NOMO-1 treated with DMSO at 0.1 percent for 48 hours (cell line): Measurements from ENCODE around the gene SPRR1A.

Source experiments
- DNase-seq: peaks from one replicate; lab custom pipeline; 2025; ENCODE audit not compliant: unreplicated experiment; lab: John Stamatoyannopoulos, UW

SPRR1A gene

GRCh38 chr1:153028766-153029165, 44.9 kb downstream of the SPRR1A start:
- no peak for DNase-seq

- no peak for DNase-seq
Observed at GRCh38 chr1:153030895-153031294, 47.0 kb downstream of the SPRR1A start, which contains the start of gene SPRR1B. Gene SPRR1B, plus strand, starts transcription at chr1:153031203. Its CDS starts 1,143 bp downstream, at chr1:153032346.

DNA sequence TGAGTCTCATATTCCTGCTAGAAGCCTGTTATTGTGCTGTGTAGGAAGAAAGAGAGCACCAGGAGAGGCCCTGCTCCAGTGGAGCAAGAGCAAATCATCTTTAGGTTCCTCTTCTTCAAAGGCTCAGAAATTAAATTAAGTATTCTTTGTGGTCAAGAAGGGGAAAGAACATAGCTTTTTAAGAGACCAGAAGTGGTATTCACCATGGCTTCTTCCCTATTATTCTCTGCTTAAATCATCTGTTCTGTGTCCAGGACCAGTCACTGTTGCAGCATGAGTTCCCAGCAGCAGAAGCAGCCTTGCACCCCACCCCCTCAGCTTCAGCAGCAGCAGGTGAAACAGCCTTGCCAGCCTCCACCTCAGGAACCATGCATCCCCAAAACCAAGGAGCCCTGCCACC, 48.2 kb downstream of the SPRR1A start:
- DNase-seq = peak; percentile 90

GRCh38 chr1:153032677-153033308, 48.9 kb downstream of the SPRR1A start:
- DNase-seq = peak; percentile 42

- no peak for DNase-seq
Observed at GRCh38 chr1:153035211-153035610, 51.3 kb downstream of the SPRR1A start.
